Breast epithelium (tissue), 3 donors: ENCODE results near the gene TYMS.

ENCODE experiments used
- CTCF ChIP-seq, 3 donors: fragments of 450-650 bp; IDR thresholded peaks; one replicate each; pipeline ENCODE4 v1.5.1; 2016 to 2017; ENCODE audit warnings: antibody characterized with exemption in 3 of 3, mild to moderate bottlenecking in 3 of 3, moderate library complexity in 3 of 3
- POLR2A ChIP-seq: fragments of 450-650 bp; IDR thresholded peaks from one replicate; pipeline ENCODE4 v1.6.1; 2016; ENCODE audit warnings: antibody characterized with exemption, mild to moderate bottlenecking, moderate library complexity
- POLR2AphosphoS5 ChIP-seq, 3 donors: sonication (generic); formaldehyde crosslinking; IDR thresholded peaks; one replicate each; pipeline ENCODE4 v1.6.1; 2017; ENCODE audit warnings: antibody characterized with exemption in 3 of 3

GRCh38 chr18:662197-662596, 4.7 kb downstream of the TYMS start:
- TF ChIP-seq POLR2A (no peak), CTCF (IDR thresholded peaks at IDR 0.05) (no peak), POLR2AphosphoS5 (IDR thresholded peaks at IDR 0.05) (no peak)
